HepG2 (cell line): ENCODE results near the gene MYO9A. TPM values are rescaled to one million over a fixed set of nuclear protein-coding genes. Genes with fewer than 3 reads are reported as not detected.

Source experiments
- ATAC-seq: fragments of 200-7000 bp; cut with Tn5 transposase; 3 replicates; pipeline ENCODE4 v1.9.1; 2020; ENCODE audit warnings: mild to moderate bottlenecking, moderate library complexity
- BruUV-seq: library from RNA; stranded (reverse); fragments of 400-500 nt; replicated peaks from 2 replicates; lab custom pipeline; 2021; lab: Mats Ljungman, UMichigan
- CTCF ChIA-PET: fragments of 300-600 bp; formaldehyde crosslinking; extraction: SDS; loops from one replicate; lab custom pipeline; 2021; ENCODE audit warnings: low total read pairs, inconsistent platforms, low intra/inter-chr PET ratio; lab: Yijun Ruan, JAX
- POLR2A ChIA-PET: fragments of 350-600 bp; sonication (Branson Sonifier 250); formaldehyde crosslinking; loops from one replicate; lab custom pipeline; 2020; ENCODE audit warnings: antibody characterized with exemption, inconsistent platforms; lab: Yijun Ruan, JAX
- DNase-seq: peaks from one replicate; pipeline ENCODE4 v3.0.0-alpha.2; 2015; ENCODE audit warnings: low spot score
- FAIRE-seq: peaks from 3 replicates; lab custom pipeline; 2011; peaks lifted over from hg19 to GRCh38; lab: Jason Lieb, UNC
- H2AFZ ChIP-seq: one replicate; pipeline ENCODE4 v1.6.1; 2011; ENCODE audit warnings: low read length, inconsistent platforms
- H3K27ac ChIP-seq: fragments of 300-600 bp; 3 replicates; pipeline ENCODE4 v1.8.0; 2011; ENCODE audit warnings: mixed run types, mild to moderate bottlenecking, mixed read lengths, low read length, inconsistent platforms; ENCODE audit not compliant: insufficient read depth; ENCODE audit errors: extremely low read length
- H3K27me3 ChIP-seq, 2 experiments: fragments of 200-600 bp in 1 of 2; 2 replicates in 1 of 2; 3 replicates in 1 of 2; pipeline versions ENCODE4 v1.6.0 to v1.8.0; 2011; ENCODE audit warnings: low read length in 2 of 2, mild to moderate bottlenecking in 2 of 2, moderate library complexity in 2 of 2, inconsistent platforms in 1 of 2; ENCODE audit not compliant: insufficient read depth in 2 of 2, control insufficient read depth in 1 of 2
- H3K36me3 ChIP-seq, 2 experiments: fragments of 200-600 bp in 1 of 2; replicated peaks in 1 of 2; 2 replicates in 1 of 2; 3 replicates in 1 of 2; pipeline versions ENCODE4 v1.5.1 to v1.8.0; 2011; ENCODE audit warnings: low read length in 2 of 2, inconsistent platforms in 1 of 2; ENCODE audit not compliant: insufficient read depth in 2 of 2, control insufficient read depth in 1 of 2
- H3K4me1 ChIP-seq: 2 replicates; pipeline ENCODE4 v1.5.1; 2012; ENCODE audit warnings: low read length, inconsistent platforms; ENCODE audit not compliant: insufficient read depth
- H3K4me2 ChIP-seq: 2 replicates; pipeline ENCODE4 v1.6.0; 2011; ENCODE audit warnings: low read depth, low read length, inconsistent platforms
- H3K4me3 ChIP-seq, 3 experiments: fragments of 200-600 bp in 1 of 3; sonication (generic), shearing (Covaris generic) in 1 of 3; replicated peaks in 1 of 3; 2 replicates each; pipeline ENCODE4 v1.5.1; 2011 to 2016; ENCODE audit warnings: low read length in 3 of 3, inconsistent platforms in 2 of 3, low read depth in 2 of 3, mild to moderate bottlenecking in 2 of 3, control low read depth in 1 of 3, mixed read lengths in 1 of 3; ENCODE audit not compliant: insufficient read depth in 1 of 3
- H3K79me2 ChIP-seq: one replicate; pipeline ENCODE4 v1.6.1; 2011; ENCODE audit warnings: low read length, inconsistent platforms; ENCODE audit not compliant: insufficient read depth
- H3K9ac ChIP-seq: 2 replicates; pipeline ENCODE4 v1.6.0; 2011; ENCODE audit warnings: mild to moderate bottlenecking, low read depth, low read length, inconsistent platforms; ENCODE audit not compliant: insufficient read depth
- H3K9me3 ChIP-seq: 2 replicates; pipeline ENCODE4 v1.5.1; 2012; ENCODE audit warnings: mild to moderate bottlenecking, low read length
- H4K20me1 ChIP-seq: 2 replicates; pipeline ENCODE4 v1.6.0; 2011; ENCODE audit warnings: inconsistent platforms, mild to moderate bottlenecking, low read length, moderate library complexity; ENCODE audit not compliant: insufficient read depth
- BRCA1 ChIP-seq: sonication (generic); formaldehyde crosslinking; IDR thresholded peaks from 2 replicates; pipeline ENCODE4 v1.4.0; 2020; ENCODE audit warnings: missing genetic modification reagents
- DBP ChIP-seq: sonication (generic); formaldehyde crosslinking; IDR thresholded peaks from 2 replicates; pipeline ENCODE4 v1.4.0; 2020; ENCODE audit warnings: missing genetic modification reagents; ENCODE audit errors: not compliant biosample characterization
- FOXM1 ChIP-seq: sonication (generic); formaldehyde crosslinking; IDR thresholded peaks from 2 replicates; pipeline ENCODE4 v1.5.0; 2020; ENCODE audit warnings: missing genetic modification reagents
- PITX1 ChIP-seq: sonication (generic); formaldehyde crosslinking; IDR thresholded peaks from 2 replicates; pipeline ENCODE4 v1.5.1; 2020; ENCODE audit warnings: mild to moderate bottlenecking, missing genetic modification reagents
- SIN3B ChIP-seq: fragments of 150-350 bp; IDR thresholded peaks from 2 replicates; pipeline ENCODE4 v1.6.1; 2014; ENCODE audit warnings: low read length
- SSRP1 ChIP-seq: IDR thresholded peaks from 2 replicates; pipeline ENCODE4 v1.6.1; 2016; ENCODE audit warnings: control low read depth
- TAF1 ChIP-seq: sonication (generic); formaldehyde crosslinking; IDR thresholded peaks from 2 replicates; pipeline ENCODE4 v1.4.0; 2020; ENCODE audit warnings: missing genetic modification reagents
- TBP ChIP-seq: sonication (generic); formaldehyde crosslinking; IDR thresholded peaks from 2 replicates; pipeline ENCODE4 v1.5.0; 2020; ENCODE audit warnings: missing genetic modification reagents
- TOPORS ChIP-seq: sonication (generic); formaldehyde crosslinking; IDR thresholded peaks from 2 replicates; pipeline ENCODE4 v1.8.0; 2023; ENCODE audit warnings: mild to moderate bottlenecking, missing genetic modification reagents
- ZKSCAN5 ChIP-seq: sonication (generic); formaldehyde crosslinking; IDR thresholded peaks from 2 replicates; pipeline ENCODE4 v1.5.1; 2020; ENCODE audit warnings: mild to moderate bottlenecking, missing genetic modification reagents
- ZMAT5 ChIP-seq: sonication (generic); formaldehyde crosslinking; IDR thresholded peaks from 2 replicates; pipeline ENCODE4 v1.5.0; 2020; ENCODE audit warnings: mild to moderate bottlenecking, low read depth, missing genetic modification reagents, borderline replicate concordance
- ZNF326 ChIP-seq: sonication (generic); formaldehyde crosslinking; IDR thresholded peaks from 2 replicates; pipeline ENCODE4 v1.4.0; 2020; ENCODE audit warnings: missing genetic modification reagents, borderline replicate concordance
- ZNF33B ChIP-seq: sonication (generic); formaldehyde crosslinking; IDR thresholded peaks from 2 replicates; pipeline ENCODE4 v1.5.1; 2020; ENCODE audit warnings: mild to moderate bottlenecking, missing genetic modification reagents
- ZNF720 ChIP-seq: sonication (generic); formaldehyde crosslinking; IDR thresholded peaks from 2 replicates; pipeline ENCODE4 v1.4.0; 2020; ENCODE audit warnings: missing genetic modification reagents
- ZNF784 ChIP-seq: sonication (generic); formaldehyde crosslinking; IDR thresholded peaks from 2 replicates; pipeline ENCODE4 v1.5.1; 2020; ENCODE audit warnings: missing genetic modification reagents, mild to moderate bottlenecking, borderline replicate concordance
- WGBS: methylation state at CpG from one replicate; pipeline ENCODE4 v1.1.6; 2017; ENCODE audit warnings: low lambda C conversion rate; 5-methylcytosine and 5-hydroxymethylcytosine counted together
- in situ Hi-C: cut with HindIII; loops from 2 replicates; pipeline ENCODE4 v1.10.0; 2017; ENCODE audit warnings: low pct_unique_long_range_greater_than_20kb; ENCODE audit not compliant: extremely low pct_ligation_motif_present
- intact Hi-C: fragments of 100-400 bp; cut with micrococcal nuclease; formaldehyde crosslinking; loops from one replicate; pipeline ENCODE4 v1.10.0; 2022; ENCODE audit not compliant: unreplicated experiment
- polyA plus RNA-seq, 8 experiments: library from polyadenylated mRNA; depleted of rRNA in 3 of 8; stranded (reverse) in 7 of 8; unstranded in 1 of 8; fragments of >200 nt; fragmentation: Illumina TruSeq in 4 of 8; extraction: Trizol in 4 of 8; gene quantifications; 2 replicates each; pipeline versions ENCODE4 v1.2.1 to v1.2.3, GENCODE V29; 2011 to 2016; ENCODE audit warnings: low read depth in 4 of 8, missing spikeins in 1 of 8, mixed read lengths in 1 of 8; ENCODE audit not compliant: insufficient read depth in 1 of 8
- total RNA-seq, 5 experiments: library from RNA; depleted of rRNA; stranded (reverse); fragments of >200 nt; fragmentation: Illumina TruSeq; extraction: Trizol; gene quantifications; 2 replicates each; pipeline ENCODE4 v1.2.3, GENCODE V29; 2016; ENCODE audit warnings: low read depth in 1 of 5

The MYO9A gene
- total and polyA plus RNA-seq, 2 of the 13 experiments (the other 11 are each of a cell fraction or from before 2014, with no cell fraction given) = 4.8 to 15.3 TPM

- H3K27ac ChIP-seq = no peak overlapping the region
- CTCF ChIA-PET = no interaction called here
Observed at GRCh38 chr15:71808311-71809020, 309.5 kb downstream of the MYO9A start.

More at GRCh38 chr15:71808311-71809020, 309.5 kb downstream of the MYO9A start:
- H3K36me3 ChIP-seq = no peaks in the 10 kb centered on the region
- in situ Hi-C loops (loop anchor here (10.0 kb wide), 1 partner anchor 694 kb away; the partner anchor contains the start of gene THSD4), intact Hi-C loops (no loop called here)
- WGBS = 40% methylated on average over 15 of the region's 18 CpGs
- no peak for TF ChIP-seq ZKSCAN5
- TF ChIP-seq ZMAT5 (CRISPR knock-in tag) = no peak
- no peak for TF ChIP-seq DBP (CRISPR knock-in tag)
- TF ChIP-seq FOXM1 (CRISPR knock-in tag) = no peak
- TF ChIP-seq ZNF33B (CRISPR knock-in tag) = no peak
- no peak for TF ChIP-seq TAF1 (CRISPR knock-in tag)
- TF ChIP-seq PITX1 = no peak
- TF ChIP-seq SSRP1 (CRISPR knock-in tag) = no peak
- TF ChIP-seq ZNF720 (CRISPR knock-in tag) = no peak
- TF ChIP-seq ZNF326 (CRISPR knock-in tag) = no peak
- TF ChIP-seq TBP = no peak
- TF ChIP-seq SIN3B = no peak
- TF ChIP-seq TOPORS (CRISPR knock-in tag) = no peak
- no peak for TF ChIP-seq BRCA1 (CRISPR knock-in tag)
- no peak for TF ChIP-seq ZNF784 (CRISPR knock-in tag)
- no peak overlapping the region for H3K9ac ChIP-seq
- no peak for FAIRE-seq
- no peak overlapping the region for H3K4me3 ChIP-seq
- no TSS peak for BruUV-seq
- H2AFZ ChIP-seq = no peak overlapping the region
- DNase-seq = no peak
- no peak for ATAC-seq
- no peaks in the 10 kb centered on the region for H4K20me1 ChIP-seq
- POLR2A ChIA-PET = no interaction called here
- H3K27me3 ChIP-seq = peaks cover 17 to 39% of the 10 kb centered on the region in 2 experiments; a peak in 4 of 5 replicates
- H3K79me2 ChIP-seq = no peaks in the 10 kb centered on the region
- no peak overlapping the region for H3K4me2 ChIP-seq
- no peaks in the 10 kb centered on the region for H3K4me1 ChIP-seq
- H3K9me3 ChIP-seq = no peaks in the 10 kb centered on the region
